ENCODE measurements around the gene TRIM52.

GRCh38 chr5:181232593-181232992, 28.4 kb downstream of the TRIM52 start:
- no peak for TF ChIP-seq CTCF (IDR thresholded peaks at IDR 0.05; ENCODE audit: borderline replicate concordance, extremely low read depth, low read length, poor library complexity, severe bottlenecking)
- TF ChIP-seq EZH2 (IDR thresholded peaks at IDR 0.05; ENCODE audit: borderline replicate concordance, low read depth, low read length, severe bottlenecking) = no peak

Measured in DND-41 (cell line).